NCI-H1092 treated with DMSO at 0.1 percent for 48 hours (cell line): ENCODE data around the gene SORCS2.

ENCODE experiments used
- DNase-seq: peaks from one replicate; lab custom pipeline; 2025; lab: John Stamatoyannopoulos, UW

SORCS2 gene

GRCh38 chr4:7267829-7268228, 75.5 kb downstream of the SORCS2 start:
- no peak for DNase-seq

GRCh38 chr4:7268941-7269340, 76.6 kb downstream of the SORCS2 start:
- DNase-seq = no peak

- no peak for DNase-seq
Measured at GRCh38 chr4:7270121-7270520, 77.8 kb downstream of the SORCS2 start.

- no peak for DNase-seq
Measured at GRCh38 chr4:7272404-7272803, 80.1 kb downstream of the SORCS2 start.

- DNase-seq = no peak
Measured at GRCh38 chr4:7273738-7274297, 81.5 kb downstream of the SORCS2 start.

GRCh38 chr4:7275067-7275466, 82.7 kb downstream of the SORCS2 start:
- no peak for DNase-seq

GRCh38 chr4:7275490-7276154, 83.3 kb downstream of the SORCS2 start:
- DNase-seq = no peak

GRCh38 chr4:7276515-7276914, 84.2 kb downstream of the SORCS2 start:
- DNase-seq = no peak

- DNase-seq = no peak
Measured at GRCh38 chr4:7278071-7278765, 85.9 kb downstream of the SORCS2 start.

- DNase-seq = no peak
Measured at GRCh38 chr4:7278981-7279380, 86.6 kb downstream of the SORCS2 start.

- no peak for DNase-seq
Measured at GRCh38 chr4:7279902-7280301, 87.6 kb downstream of the SORCS2 start.

- no peak for DNase-seq
Measured at GRCh38 chr4:7280926-7281690, 88.8 kb downstream of the SORCS2 start.

GRCh38 chr4:7281691-7282665, 89.6 kb downstream of the SORCS2 start:
- DNase-seq = no peak

GRCh38 chr4:7282786-7283440, 90.6 kb downstream of the SORCS2 start:
- no peak for DNase-seq

GRCh38 chr4:7285244-7286094, 93.1 kb downstream of the SORCS2 start:
- peak; percentile 36 for DNase-seq

- DNase-seq = no peak
Measured at GRCh38 chr4:7286170-7286569, 93.8 kb downstream of the SORCS2 start.

GRCh38 chr4:7286798-7287197, 94.5 kb downstream of the SORCS2 start:
- DNase-seq = no peak

GRCh38 chr4:7287274-7287917, 95.1 kb downstream of the SORCS2 start:
- DNase-seq = no peak

GRCh38 chr4:7287918-7288280, 95.6 kb downstream of the SORCS2 start:
- no peak for DNase-seq
